GM19351 (cell line): Measurements from ENCODE around the gene VWA1.
"Not testable (repeated sequence)": the region's sequence is repeated elsewhere in the genome, so short reads cannot be mapped to it uniquely, and the experiment has no call there.

Source experiments
- ATAC-seq: cut with Tn5 transposase; IDR thresholded peaks from one replicate; pipeline ENCODE4 v1.9.1; 2021; ENCODE audit warnings: mild to moderate bottlenecking, moderate library complexity; ENCODE audit not compliant: unreplicated experiment

The VWA1 gene

GRCh38 chr1:1480488-1480867, 45.0 kb downstream of the VWA1 start:
- ATAC-seq: not testable (repeated sequence)

GRCh38 chr1:1481811-1482210, 46.3 kb downstream of the VWA1 start:
- not testable (repeated sequence) for ATAC-seq

- ATAC-seq: no peak
These were observed 47.4 kb downstream of the VWA1 start for GRCh38 chr1:1482856-1483255.

- ATAC-seq: no peak
These were observed 48.2 kb downstream of the VWA1 start for GRCh38 chr1:1483714-1484113.

DNA sequence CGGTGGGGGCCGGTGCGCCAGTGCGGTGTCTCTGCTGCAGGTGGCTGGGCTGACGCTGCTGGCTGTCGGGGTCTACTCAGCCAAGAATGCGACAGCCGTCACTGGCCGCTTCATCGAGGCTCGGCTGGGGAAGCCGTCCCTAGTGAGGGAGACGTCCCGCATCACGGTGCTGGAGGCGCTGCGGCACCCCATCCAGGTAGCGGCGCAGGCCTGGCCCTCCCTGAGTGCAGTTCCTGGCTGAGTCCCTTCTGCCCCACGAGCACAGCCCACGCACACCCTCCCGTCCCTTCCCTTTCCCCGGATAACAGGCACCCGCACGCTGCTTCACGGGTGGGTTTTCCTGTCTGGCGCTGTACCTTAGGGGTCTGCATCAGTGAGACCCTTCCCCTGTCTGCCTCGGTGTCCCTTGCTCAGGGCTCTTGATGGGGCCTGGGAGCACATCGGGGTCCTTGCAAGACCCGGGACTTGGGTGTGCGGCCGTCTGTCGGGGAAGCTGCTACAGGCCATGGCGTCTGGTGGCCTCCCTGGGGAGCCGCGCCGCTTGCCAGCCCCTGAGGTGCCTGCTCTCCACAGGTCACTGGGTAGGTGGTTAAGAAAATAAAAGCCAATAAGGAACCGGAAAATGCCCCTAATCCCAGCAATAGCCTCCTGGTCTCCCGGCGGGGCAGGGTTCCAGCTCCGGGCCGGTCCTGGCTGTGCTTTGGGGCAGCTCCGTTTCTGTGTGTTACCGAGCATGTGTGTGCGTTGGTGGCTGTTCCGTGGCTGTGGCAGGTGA, 49.7 kb downstream of the VWA1 start:
- ATAC-seq: not testable (repeated sequence)

- not testable (repeated sequence) for ATAC-seq
These were observed 50.3 kb downstream of the VWA1 start for GRCh38 chr1:1485755-1486317.

DNA sequence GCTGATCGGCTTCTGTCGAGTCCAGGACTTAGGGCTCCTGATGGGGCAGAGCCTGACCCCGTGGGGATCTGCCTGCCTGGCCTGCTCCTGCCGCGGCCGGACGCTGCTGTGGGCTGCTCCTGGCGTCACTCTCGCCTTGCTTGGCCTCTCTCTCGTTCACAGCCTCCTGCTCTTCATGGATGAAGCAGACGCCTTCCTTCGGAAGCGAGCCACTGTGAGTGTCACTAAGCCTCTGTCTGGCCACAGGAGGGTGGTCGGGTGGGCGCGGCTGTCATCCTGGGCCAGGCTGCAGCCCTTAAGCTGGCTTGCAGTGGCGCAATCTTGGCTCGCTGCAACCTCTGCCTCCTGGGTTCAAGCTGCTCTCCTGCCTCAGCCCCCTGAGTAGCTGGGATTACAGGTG, 52.2 kb downstream of the VWA1 start:
- ATAC-seq: no peak

- no peak for ATAC-seq
These were observed 53.7 kb downstream of the VWA1 start for GRCh38 chr1:1489231-1489630.

- ATAC-seq: no peak
These were observed 54.4 kb downstream of the VWA1 start for GRCh38 chr1:1489861-1490260.

- no peak for ATAC-seq
These were observed 55.2 kb downstream of the VWA1 start for GRCh38 chr1:1490633-1491230.

GRCh38 chr1:1491601-1492000, 56.1 kb downstream of the VWA1 start:
- no peak for ATAC-seq
